Measurements from ENCODE around the gene ZCWPW1. TPM values are rescaled to one million over a fixed set of nuclear protein-coding genes. Genes with fewer than 3 reads are reported as not detected.
"Not testable (repeated sequence)": the region's sequence is repeated elsewhere in the genome, so short reads cannot be mapped to it uniquely, and the experiment has no call there.

ZCWPW1 gene
- total RNA-seq, 1 experiment from 2014 or later = 3.4 TPM

- no peak overlapping the region for H3K4me3 Mint-ChIP-seq (ENCODE audit: unreplicated experiment)
- CTCF ChIA-PET = no interaction called here
- intact Hi-C loops (cut with micrococcal nuclease; ENCODE audit: unreplicated experiment) = no loop called here
- peaks cover 7% of the 10 kb centered on the region for H3K36me3 ChIP-seq (ENCODE audit: control insufficient read depth, insufficient read depth, low read length)
- no peaks in the 10 kb centered on the region for H3K4me1 ChIP-seq
- no peak for DNase-seq
- H3K4me3 ChIP-seq (ENCODE audit: low read depth, low read length) = no peak overlapping the region
- no peak overlapping the region for H3K27ac Mint-ChIP-seq (ENCODE audit: unreplicated experiment)
- POLR2A ChIA-PET = no interaction called here
- H3K9me3 ChIP-seq = no peaks in the 10 kb centered on the region
- no peaks in the 10 kb centered on the region for H3K27me3 ChIP-seq (replicated peaks; ENCODE audit: control insufficient read depth, insufficient read depth, low read length)
- H3K36me3 Mint-ChIP-seq (ENCODE audit: insufficient read depth, unreplicated experiment) = peaks cover 91% of the 10 kb centered on the region
- H3K4me1 Mint-ChIP-seq (ENCODE audit: low read depth, unreplicated experiment) = no peaks in the 10 kb centered on the region
- no peaks in the 10 kb centered on the region for H3K27me3 Mint-ChIP-seq (ENCODE audit: insufficient read depth, unreplicated experiment)
- no peak for TF ChIP-seq CTCF (IDR thresholded peaks at IDR 0.05; ENCODE audit: insufficient read depth in 1 of 2, low read depth in 1 of 2, low read length in 1 of 2, severe bottlenecking in 1 of 2, unreplicated experiment in 1 of 2)
- H3K9me3 Mint-ChIP-seq (ENCODE audit: unreplicated experiment) = no peaks in the 10 kb centered on the region
- BruUV-seq (replicated peaks) = no TSS peak
Observed at GRCh38 chr7:100353685-100354330, 74.7 kb downstream of the ZCWPW1 start.

- Histone ChIP-seq H3K4me3 (ENCODE audit: low read depth, low read length) (no peak overlapping the region), H3K36me3 (ENCODE audit: control insufficient read depth, insufficient read depth, low read length) (peaks cover 7% of the 10 kb centered on the region), H3K27me3 (replicated peaks; ENCODE audit: control insufficient read depth, insufficient read depth, low read length) (no peaks in the 10 kb centered on the region), H3K4me1 (no peaks in the 10 kb centered on the region), H3K9me3 (no peaks in the 10 kb centered on the region)
- H3K4me1 Mint-ChIP-seq (ENCODE audit: low read depth, unreplicated experiment) = no peaks in the 10 kb centered on the region
- H3K4me3 Mint-ChIP-seq (ENCODE audit: unreplicated experiment) = no peak overlapping the region
- H3K9me3 Mint-ChIP-seq (ENCODE audit: unreplicated experiment) = no peaks in the 10 kb centered on the region
- ChIA-PET CTCF (no interaction called here), POLR2A (no interaction called here)
- no peak for DNase-seq
- TF ChIP-seq CTCF (IDR thresholded peaks at IDR 0.05; ENCODE audit: insufficient read depth in 1 of 2, low read depth in 1 of 2, low read length in 1 of 2, severe bottlenecking in 1 of 2, unreplicated experiment in 1 of 2) = no peak
- intact Hi-C loops (cut with micrococcal nuclease; ENCODE audit: unreplicated experiment) = no loop called here
- H3K27ac Mint-ChIP-seq (ENCODE audit: unreplicated experiment) = no peak overlapping the region
- BruUV-seq (replicated peaks) = no TSS peak
- H3K27me3 Mint-ChIP-seq (ENCODE audit: insufficient read depth, unreplicated experiment) = no peaks in the 10 kb centered on the region
- peaks cover 91% of the 10 kb centered on the region for H3K36me3 Mint-ChIP-seq (ENCODE audit: insufficient read depth, unreplicated experiment)
Observed at GRCh38 chr7:100352984-100353684, 75.4 kb downstream of the ZCWPW1 start.

- BruUV-seq (replicated peaks); H3K27me3 ChIP-seq (replicated peaks; ENCODE audit: control insufficient read depth, insufficient read depth, low read length); H3K4me3 ChIP-seq (ENCODE audit: low read depth, low read length); H3K27me3 Mint-ChIP-seq (ENCODE audit: insufficient read depth, unreplicated experiment); H3K27ac Mint-ChIP-seq (ENCODE audit: unreplicated experiment); intact Hi-C loops (cut with micrococcal nuclease; ENCODE audit: unreplicated experiment); CTCF ChIA-PET; H3K9me3 Mint-ChIP-seq (ENCODE audit: unreplicated experiment); H3K4me1 Mint-ChIP-seq (ENCODE audit: low read depth, unreplicated experiment); H3K4me3 Mint-ChIP-seq (ENCODE audit: unreplicated experiment); DNase-seq; H3K4me1 ChIP-seq; H3K9me3 ChIP-seq; POLR2A ChIA-PET; H3K36me3 ChIP-seq (ENCODE audit: control insufficient read depth, insufficient read depth, low read length): not testable (repeated sequence)
- peaks cover 91% of the 10 kb centered on the region for H3K36me3 Mint-ChIP-seq (ENCODE audit: insufficient read depth, unreplicated experiment)
Observed at GRCh38 chr7:100352230-100352781, 76.2 kb downstream of the ZCWPW1 start.
